Measurements from ENCODE around the gene PLCD3.

Gene PLCD3

GRCh38 chr17:45115015-45115625 is 17.2 kb downstream of the PLCD3 start:
- no peak for DNase-seq

- DNase-seq = no peak
These were observed 18.0 kb downstream of the PLCD3 start for GRCh38 chr17:45114117-45114932.

DNA sequence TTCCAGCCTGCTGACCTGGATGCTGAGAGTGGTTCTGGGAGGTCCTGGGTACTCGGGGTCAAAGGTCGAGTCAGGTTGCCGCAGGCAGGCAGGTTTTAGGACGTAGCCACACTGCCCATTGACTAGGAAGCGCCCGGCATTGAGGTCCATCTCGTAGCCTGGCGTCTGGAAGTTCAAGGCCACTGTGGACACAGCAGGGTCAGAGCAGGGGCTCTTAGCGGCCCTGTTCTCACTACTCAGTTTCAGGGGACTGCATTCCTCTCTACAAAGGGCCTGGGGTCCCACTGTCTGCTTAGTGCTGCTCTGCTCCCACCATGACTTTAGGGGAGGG is 18.9 kb downstream of the PLCD3 start:
- no peak for DNase-seq

GRCh38 chr17:45112559-45113423 is 19.5 kb downstream of the PLCD3 start:
- no peak for DNase-seq

DNA sequence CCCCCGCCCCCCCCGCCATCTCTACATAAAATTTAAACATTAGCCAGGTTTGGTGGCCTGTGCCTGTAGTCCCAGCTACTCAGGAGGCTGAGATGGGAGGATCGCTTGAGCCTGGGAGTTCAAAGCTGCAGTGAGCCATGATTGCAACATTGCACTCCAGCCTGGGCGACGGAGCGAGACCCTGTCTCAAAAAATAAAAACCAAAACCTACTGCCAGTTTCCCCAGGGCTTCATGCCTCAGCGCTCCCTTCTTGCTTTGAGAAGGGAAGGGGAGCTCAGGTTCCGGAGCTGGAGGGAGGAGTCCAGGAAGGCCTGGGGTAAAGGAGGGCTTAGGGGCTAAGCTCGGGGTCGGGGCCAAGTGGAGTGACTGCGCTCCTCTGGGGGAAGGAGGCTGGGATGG is 20.5 kb downstream of the PLCD3 start:
- no peak for DNase-seq

- DNase-seq = no peak
These were observed 21.4 kb downstream of the PLCD3 start for GRCh38 chr17:45110676-45111611.

DNA sequence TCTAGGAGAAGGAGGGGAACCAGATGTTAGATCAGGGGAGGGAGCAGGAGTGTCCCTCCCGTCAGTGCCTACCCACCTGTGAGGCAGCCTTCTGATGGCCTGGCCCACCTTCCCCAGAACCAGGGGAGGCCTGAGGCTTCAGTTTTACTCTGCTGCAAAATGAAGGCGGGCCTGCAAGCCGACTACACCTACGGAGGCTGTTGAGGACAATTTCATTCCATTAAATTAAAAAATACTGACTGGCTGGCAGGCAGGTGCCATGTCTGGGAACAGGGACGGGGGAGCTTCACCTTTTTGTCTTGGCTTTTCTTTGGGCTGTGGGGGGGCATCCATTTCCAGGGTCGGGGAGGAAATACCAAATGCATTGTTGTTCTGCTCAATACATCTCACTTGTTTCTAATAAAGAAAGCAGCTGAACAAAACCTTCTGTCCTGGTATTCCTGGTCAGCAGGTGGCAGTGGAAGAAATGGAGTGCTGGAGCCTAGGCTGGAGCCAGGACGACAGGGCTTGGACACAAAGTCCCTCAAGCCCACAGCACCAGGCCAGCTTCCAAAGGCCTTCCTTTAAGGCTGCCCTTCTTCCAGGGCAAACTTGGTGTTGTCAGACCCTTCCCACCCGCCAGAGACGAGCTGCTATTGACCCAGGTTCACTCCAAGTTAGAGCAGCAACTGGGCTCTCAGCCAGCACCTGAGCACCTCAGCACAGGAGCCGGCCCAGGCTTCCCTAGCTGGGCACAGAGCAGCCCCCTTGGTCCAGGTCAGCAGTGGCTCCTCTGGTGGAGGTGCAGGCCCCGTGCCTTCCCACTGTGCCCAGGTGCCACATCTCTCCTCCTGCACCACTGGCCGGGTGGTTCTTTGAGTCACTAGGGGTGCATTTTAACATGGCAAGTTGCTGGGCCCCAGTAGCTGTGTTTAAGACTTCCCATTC is 23.5 kb downstream of the PLCD3 start:
- DNase-seq = no peak

DNA sequence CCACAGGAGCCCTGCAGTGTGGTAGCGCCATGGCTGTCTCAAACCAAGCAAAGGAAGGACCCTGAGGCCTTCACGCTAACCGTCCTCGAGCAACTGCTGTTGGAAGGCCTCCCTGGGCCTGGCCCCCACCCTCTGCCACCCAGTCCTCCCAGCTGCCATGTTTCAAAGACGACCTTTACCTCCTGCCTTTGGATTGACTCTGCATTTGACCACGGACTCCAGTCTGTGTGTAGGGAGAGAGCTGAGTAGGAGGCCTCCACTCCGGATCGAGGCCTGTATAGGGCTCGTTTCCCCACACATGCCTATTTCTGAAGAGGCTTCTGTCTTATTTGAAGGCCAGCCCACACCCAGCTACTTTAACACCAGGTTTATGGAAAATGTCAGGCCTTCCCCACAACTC is 24.3 kb downstream of the PLCD3 start:
- no peak for DNase-seq

DNA sequence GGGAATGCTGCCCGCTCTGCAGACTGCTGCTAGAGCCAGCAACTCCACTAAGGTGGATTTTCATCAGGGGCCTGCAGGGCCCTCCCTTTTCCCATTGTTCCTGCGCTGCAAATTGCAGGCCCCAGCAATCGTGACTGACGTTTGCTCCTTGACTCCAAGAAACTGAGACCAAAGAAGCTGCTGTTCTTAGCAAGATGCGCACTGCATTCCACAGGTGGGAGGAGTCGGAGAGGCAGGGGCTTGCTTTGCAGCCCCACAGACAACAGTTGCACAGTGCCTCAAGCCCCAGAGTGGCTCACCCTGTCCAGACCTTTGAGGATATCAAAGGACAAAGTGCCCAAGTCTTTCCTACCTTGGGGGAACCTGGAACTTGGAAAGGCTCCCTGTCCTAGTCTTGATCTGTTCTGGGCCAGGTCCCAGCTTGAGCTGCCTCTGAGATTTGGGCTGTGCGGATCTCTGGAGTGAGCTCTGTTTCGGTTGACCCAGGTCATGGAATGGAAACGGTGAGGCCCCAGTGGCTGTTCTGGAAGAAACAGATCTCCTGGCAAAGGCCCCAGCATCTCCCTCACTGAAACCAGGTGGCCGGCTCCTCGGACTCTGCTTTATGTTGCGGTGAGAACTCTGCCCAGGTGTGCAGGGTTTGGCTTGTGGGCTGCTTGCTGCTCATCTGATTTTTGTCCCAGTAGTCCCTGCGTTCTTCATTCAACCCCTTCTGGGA is 24.9 kb downstream of the PLCD3 start:
- no peak for DNase-seq

- DNase-seq = no peak
These were observed 25.7 kb downstream of the PLCD3 start for GRCh38 chr17:45106582-45106981.

DNA sequence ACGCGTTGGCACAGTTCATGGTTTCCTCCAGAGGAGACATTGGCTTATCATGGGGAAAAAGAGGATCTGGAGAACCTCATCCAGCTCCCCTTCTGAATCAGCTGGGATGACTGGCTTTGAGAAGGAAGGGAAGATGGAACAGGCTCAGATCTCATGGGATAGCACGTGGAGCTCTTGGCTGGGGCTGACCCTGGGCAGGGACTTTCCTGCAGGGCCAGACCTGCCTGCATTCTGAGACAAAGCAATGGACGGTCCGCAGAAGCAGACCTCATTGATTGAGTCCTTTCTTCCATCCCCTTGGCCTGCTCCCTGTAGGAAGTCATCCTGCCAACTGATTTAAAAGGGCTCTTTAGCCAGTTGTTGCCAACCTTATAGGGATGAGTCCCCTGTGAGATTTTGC is 26.2 kb downstream of the PLCD3 start:
- DNase-seq = no peak

DNA sequence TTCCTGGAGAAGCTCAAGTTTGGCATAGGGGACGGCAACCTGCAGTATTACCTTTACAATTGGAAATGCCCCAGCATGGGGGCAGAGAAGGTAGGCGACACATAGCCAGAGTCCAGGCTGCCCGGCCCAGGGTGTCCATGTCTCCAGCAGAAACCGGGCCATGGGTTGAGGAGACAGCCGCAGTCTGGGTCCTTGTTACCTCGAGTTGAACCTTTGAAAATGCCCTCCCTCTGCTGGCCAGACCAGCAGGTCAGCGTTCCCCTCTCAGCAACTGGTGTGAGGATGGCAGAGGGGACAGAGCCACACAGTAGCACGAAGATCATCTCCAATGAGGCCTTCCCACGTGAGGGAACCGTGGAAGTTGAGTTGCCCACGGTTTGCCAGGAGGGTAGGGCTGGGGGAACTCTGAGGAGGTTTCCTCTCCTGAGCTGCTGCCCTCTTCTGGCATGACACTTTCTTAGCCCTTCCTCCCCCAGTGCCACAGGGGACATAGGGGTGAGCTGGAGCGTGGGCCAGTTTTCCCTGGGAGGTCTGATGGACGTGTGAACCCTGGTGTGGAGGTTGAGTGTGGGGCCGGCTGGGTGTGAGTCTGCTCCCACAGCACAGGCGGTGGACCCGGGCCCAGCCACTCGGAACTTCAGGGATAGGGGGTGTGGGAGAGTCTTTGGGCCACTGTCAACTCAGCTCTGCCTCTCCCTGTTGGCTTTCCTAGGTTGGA is 27.2 kb downstream of the PLCD3 start:
- DNase-seq = no peak

GRCh38 chr17:45104497-45104896 is 27.8 kb downstream of the PLCD3 start:
- DNase-seq = no peak

GRCh38 chr17:45104029-45104428 is 28.3 kb downstream of the PLCD3 start:
- no peak for DNase-seq

DNA sequence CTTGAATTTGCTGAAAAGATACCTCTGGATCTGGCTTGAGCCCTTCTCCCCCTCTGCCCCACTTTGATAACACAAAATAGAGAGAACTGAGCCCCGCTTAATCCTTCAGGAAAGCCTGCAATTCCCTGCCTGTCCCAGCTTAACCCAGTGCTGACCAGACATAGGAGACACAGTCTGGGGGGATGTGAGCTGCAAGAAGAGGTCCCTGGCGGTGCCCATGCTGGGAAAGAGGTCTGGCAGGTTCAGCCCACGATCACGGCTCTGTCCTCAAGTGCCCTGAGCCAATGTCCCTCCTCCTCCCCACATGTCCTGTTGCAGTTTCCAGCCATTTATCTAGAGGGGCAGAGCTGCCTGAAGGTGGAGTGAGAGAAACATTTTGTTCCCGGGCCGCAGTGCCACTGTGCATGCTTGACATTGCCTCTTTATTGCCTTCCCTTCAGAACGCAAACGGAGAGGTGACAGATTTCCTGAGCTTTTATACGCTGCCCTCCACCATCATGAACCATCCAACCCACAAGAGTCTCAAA is 29.0 kb downstream of the PLCD3 start:
- DNase-seq = no peak

- no peak for DNase-seq
These were observed 29.5 kb downstream of the PLCD3 start for GRCh38 chr17:45102856-45103255.

GRCh38 chr17:45101883-45102811 is 30.2 kb downstream of the PLCD3 start:
- DNase-seq = no peak

DNA sequence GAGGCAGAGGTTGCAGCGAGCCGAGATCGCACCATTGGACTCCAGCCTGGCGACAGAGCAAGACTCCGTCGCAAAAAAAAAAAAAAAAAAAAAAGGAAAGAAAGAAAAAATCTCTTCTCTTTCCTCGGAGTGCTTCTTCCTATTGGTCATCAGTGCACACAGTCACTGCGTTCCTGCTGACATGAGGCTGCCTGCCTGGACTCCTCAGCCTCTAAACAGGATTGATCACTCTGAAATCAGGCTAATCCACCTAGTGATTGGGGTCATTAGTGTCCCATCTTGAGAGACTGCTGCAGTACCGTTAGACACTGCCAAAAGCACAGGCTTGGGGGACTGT is 30.8 kb downstream of the PLCD3 start:
- no peak for DNase-seq

Measured in activated CD4-positive, CD25-positive, alpha-beta regulatory T cell treated with anti-CD3 and anti-CD28 coated beads, Interleukin-2, amount 50 U/mL, for 72 hours (primary cell).